Trophoblast cell (in vitro differentiated cells and primary cell): Measurements from ENCODE around the gene ADH1C.

Experiments
- DNase-seq, 2 donors: peaks; one replicate each; pipeline ENCODE4 v3.0.0-alpha.2; 2016
- H2AFZ ChIP-seq: 2 replicates; pipeline ENCODE4 v1.6.1; 2013; ENCODE audit warnings: low read length, moderate library complexity, mild to moderate bottlenecking; ENCODE audit not compliant: insufficient read depth, poor library complexity
- H2AK5ac ChIP-seq: 2 replicates; pipeline ENCODE4 v1.6.1; 2013; ENCODE audit warnings: mild to moderate bottlenecking, low read length
- H2BK120ac ChIP-seq: 2 replicates; pipeline ENCODE4 v1.6.1; 2013; ENCODE audit warnings: low read length, mild to moderate bottlenecking, moderate library complexity; ENCODE audit not compliant: insufficient read depth, poor library complexity
- H2BK12ac ChIP-seq: 2 replicates; pipeline ENCODE4 v1.6.1; 2013; ENCODE audit warnings: mild to moderate bottlenecking, low read length, moderate library complexity
- H2BK5ac ChIP-seq: 2 replicates; pipeline ENCODE4 v1.6.1; 2013; ENCODE audit warnings: low read length, low read depth, moderate library complexity, mild to moderate bottlenecking; ENCODE audit not compliant: poor library complexity
- H3K14ac ChIP-seq: 2 replicates; pipeline ENCODE4 v1.6.1; 2013; ENCODE audit warnings: mild to moderate bottlenecking, low read length
- H3K18ac ChIP-seq: 2 replicates; pipeline ENCODE4 v1.6.1; 2013; ENCODE audit warnings: mild to moderate bottlenecking, low read length
- H3K23ac ChIP-seq: 2 replicates; pipeline ENCODE4 v1.6.1; 2013; ENCODE audit warnings: low read length
- H3K27ac ChIP-seq: 2 replicates; pipeline ENCODE4 v1.5.1; 2013; ENCODE audit warnings: low read depth, mild to moderate bottlenecking, inconsistent platforms, low read length, moderate library complexity
- H3K27me3 ChIP-seq: 2 replicates; pipeline ENCODE4 v1.6.1; 2013; ENCODE audit warnings: inconsistent platforms, mild to moderate bottlenecking, low read length, moderate library complexity; ENCODE audit not compliant: insufficient read depth
- H3K36me3 ChIP-seq, 2 experiments: 1 replicate in 1 of 2; 2 replicates in 1 of 2; pipeline ENCODE4 v1.6.1; 2013; ENCODE audit warnings: low read length in 2 of 2, mild to moderate bottlenecking in 2 of 2, moderate library complexity in 1 of 2; ENCODE audit not compliant: insufficient read depth in 2 of 2, control insufficient read depth in 1 of 2
- H3K4ac ChIP-seq: 2 replicates; pipeline ENCODE4 v1.6.1; 2013; ENCODE audit warnings: low read depth, mild to moderate bottlenecking, low read length, moderate library complexity
- H3K4me1 ChIP-seq, 2 experiments: 1 replicate in 1 of 2; 2 replicates in 1 of 2; pipeline ENCODE4 v1.6.1; 2013; ENCODE audit warnings: low read length in 2 of 2, mild to moderate bottlenecking in 2 of 2, moderate library complexity in 1 of 2; ENCODE audit not compliant: insufficient read depth in 2 of 2, control insufficient read depth in 1 of 2
- H3K4me2 ChIP-seq: 2 replicates; pipeline ENCODE4 v1.6.1; 2013; ENCODE audit warnings: inconsistent platforms, mild to moderate bottlenecking, low read length, moderate library complexity
- H3K4me3 ChIP-seq: 2 replicates; pipeline ENCODE4 v1.5.1; 2013; ENCODE audit warnings: mild to moderate bottlenecking, low read depth, low read length, inconsistent platforms
- H3K79me1 ChIP-seq: one replicate; pipeline ENCODE4 v1.6.1; 2013; ENCODE audit warnings: low read length
- H3K79me2 ChIP-seq: 2 replicates; pipeline ENCODE4 v1.6.1; 2013; ENCODE audit warnings: low read length, mild to moderate bottlenecking; ENCODE audit not compliant: control insufficient read depth, insufficient read depth, poor library complexity
- H3K9ac ChIP-seq: 2 replicates; pipeline ENCODE4 v1.6.1; 2013; ENCODE audit warnings: mild to moderate bottlenecking, low read length
- H3K9me3 ChIP-seq: 2 replicates; pipeline ENCODE4 v1.6.1; 2013; ENCODE audit warnings: low read depth, mild to moderate bottlenecking, control low read depth, inconsistent platforms, low read length; ENCODE audit not compliant: insufficient read depth
- H4K12ac ChIP-seq: 2 replicates; pipeline ENCODE4 v1.6.1; 2013; ENCODE audit warnings: low read depth, mild to moderate bottlenecking, low read length, moderate library complexity
- H4K8ac ChIP-seq: 2 replicates; pipeline ENCODE4 v1.6.1; 2013; ENCODE audit warnings: low read depth, mild to moderate bottlenecking, low read length, moderate library complexity
- H4K91ac ChIP-seq: one replicate; pipeline ENCODE4 v1.6.1; 2013; ENCODE audit warnings: low read depth, mild to moderate bottlenecking, low read length, moderate library complexity
- WGBS: extraction: QIAGEN DNeasy Blood & Tissue Kit; methylation state at CpG from one replicate; pipeline ENCODE4 v1.1.7; 2013; ENCODE audit warnings: missing lambda C conversion rate; ENCODE audit not compliant: insufficient read length, insufficient coverage; ENCODE audit errors: extremely low coverage; 5-methylcytosine and 5-hydroxymethylcytosine counted together

Gene ADH1C

GRCh38 chr4:99293357-99293756 is 59.2 kb downstream of the ADH1C start:
- Histone ChIP-seq H3K4ac (no peak overlapping the region), H3K27ac (no peak overlapping the region), H3K4me2 (no peak overlapping the region), H3K79me2 (no peaks in the 10 kb centered on the region), H3K27me3 (no peaks in the 10 kb centered on the region), H3K79me1 (no peaks in the 10 kb centered on the region), H3K9me3 (no peaks in the 10 kb centered on the region), H3K18ac (no peak overlapping the region), H3K23ac (no peak overlapping the region), H3K14ac (no peak overlapping the region), H3K4me3 (no peak overlapping the region), H2BK120ac (no peak overlapping the region), H2AK5ac (no peak overlapping the region), H4K91ac (no peak overlapping the region), H3K9ac (no peak overlapping the region), H2BK5ac (no peak overlapping the region), H2BK12ac (no peak overlapping the region), H3K36me3 (no peaks in the 10 kb centered on the region), H3K4me1 (no peaks in the 10 kb centered on the region), H2AFZ (no peak overlapping the region), H4K8ac (no peak overlapping the region), H4K12ac (no peak overlapping the region)
- WGBS, result no CpG with 5 or more reads among the region's 5 CpGs
- DNase-seq, result no peak

DNA sequence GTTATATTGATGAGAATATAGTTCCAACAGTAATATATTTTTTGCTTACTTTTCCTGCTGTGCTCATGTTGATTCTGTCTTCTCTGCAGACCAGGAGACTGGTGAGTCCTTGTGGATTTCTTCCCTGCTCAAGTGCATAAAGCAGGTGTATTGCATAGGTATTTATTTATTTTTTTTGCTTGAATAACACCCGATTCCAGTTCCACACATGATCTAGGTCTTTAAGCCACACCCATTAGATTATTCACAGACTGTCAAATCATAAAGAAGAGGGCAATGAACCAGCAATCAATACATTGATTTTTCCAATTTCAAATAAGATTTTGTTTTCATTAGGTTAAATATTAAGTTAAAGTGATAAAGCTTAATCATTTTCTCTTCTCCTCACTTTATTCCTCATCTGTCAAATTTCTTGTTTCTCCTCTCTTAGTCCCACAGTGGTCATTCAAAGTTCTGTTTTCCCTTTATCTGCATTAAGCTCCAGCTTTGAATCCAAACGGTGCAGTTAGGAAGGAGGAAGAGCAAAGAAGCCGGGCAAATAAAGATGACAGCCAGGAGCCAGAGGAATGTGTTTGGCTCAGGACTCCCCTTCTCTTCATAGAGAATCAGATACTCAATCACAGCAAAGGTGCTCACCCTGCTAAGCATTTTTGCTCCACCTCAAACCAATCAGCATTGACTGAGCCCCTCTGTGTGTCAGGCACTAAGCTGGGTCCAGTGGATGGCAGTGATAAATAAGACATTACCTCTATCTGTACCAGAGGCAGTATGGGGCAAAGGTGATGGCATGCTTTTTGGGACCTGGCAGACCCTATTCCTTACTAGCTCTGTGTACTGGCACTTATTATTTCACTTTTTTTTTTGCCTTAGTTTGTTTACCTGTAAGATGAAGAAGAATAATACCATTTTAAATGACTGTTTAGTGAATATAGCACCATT is 61.4 kb downstream of the ADH1C start, which contains the start of gene ADH1A:
Gene ADH1A (minus strand): TSS at position 138 of the 939 bp plus-strand sequence. CDS start 71 bp downstream, at position 67.
- Histone ChIP-seq H2BK5ac (no peak within 1 kb of the TSS), H4K8ac (no peak within 1 kb of the TSS), H3K79me2 (no peaks in the 10 kb centered on the region), H2AK5ac (no peak within 1 kb of the TSS), H4K91ac (no peak within 1 kb of the TSS), H4K12ac (no peak within 1 kb of the TSS), H2BK12ac (no peak within 1 kb of the TSS), H2AFZ (no peak within 1 kb of the TSS), H3K79me1 (no peaks in the 10 kb centered on the region), H3K9ac (no peak within 1 kb of the TSS), H3K36me3 (no peaks in the 10 kb centered on the region), H3K4me2 (no peak within 1 kb of the TSS), H3K18ac (no peak within 1 kb of the TSS), H3K4me3 (no peak within 1 kb of the TSS), H3K27me3 (no peaks in the 10 kb centered on the region), H3K4me1 (no peaks in the 10 kb centered on the region), H3K4ac (no peak within 1 kb of the TSS), H3K23ac (no peak within 1 kb of the TSS), H3K9me3 (no peaks in the 10 kb centered on the region), H2BK120ac (no peak within 1 kb of the TSS), H3K14ac (no peak within 1 kb of the TSS), H3K27ac (no peak within 1 kb of the TSS)
- DNase-seq, result no peak
- no CpG with 5 or more reads among the region's 3 CpGs for WGBS
